HG03175 (cell line): ENCODE data around the gene CACNB4.

ENCODE experiments used
- ATAC-seq: cut with Tn5 transposase; IDR thresholded peaks from one replicate; pipeline ENCODE4 v1.9.1; 2021; ENCODE audit warnings: mild to moderate bottlenecking, moderate library complexity; ENCODE audit not compliant: unreplicated experiment

Gene CACNB4

DNA sequence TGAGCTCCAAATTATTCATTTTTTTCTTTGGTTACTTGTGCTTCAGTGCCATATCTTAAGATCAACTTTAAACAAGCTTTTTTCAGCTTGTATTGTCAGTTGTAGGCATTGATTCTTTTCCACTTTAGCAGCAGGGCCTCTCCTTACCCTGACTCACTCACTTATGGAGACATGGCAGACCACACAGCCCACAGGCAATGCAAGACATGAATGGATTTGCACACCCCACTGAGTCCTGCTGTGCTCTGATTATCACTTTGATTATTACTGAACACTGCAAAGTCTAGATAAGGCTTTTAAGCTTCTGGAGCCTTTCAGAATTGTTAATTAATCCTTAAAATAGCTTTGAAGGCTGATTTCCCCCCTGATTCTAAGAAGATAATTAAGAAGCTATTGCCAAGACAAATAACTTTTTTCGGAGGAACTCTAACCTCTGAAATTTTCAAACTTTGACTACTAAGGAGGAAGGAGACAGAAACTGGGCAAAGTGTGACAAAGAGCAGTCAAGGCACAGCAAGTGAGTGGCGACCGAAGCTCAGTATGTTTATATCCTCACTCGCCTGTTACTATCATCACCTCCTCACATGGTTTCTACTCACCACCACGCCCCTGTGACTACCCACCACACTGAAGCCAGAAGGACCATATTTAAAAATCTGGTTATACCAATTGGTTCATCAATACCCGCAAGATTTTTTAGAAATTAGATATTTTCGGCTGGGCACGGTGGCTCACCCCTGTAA is 43.3 kb downstream of the CACNB4 start:
- ATAC-seq = peak; percentile 49

DNA sequence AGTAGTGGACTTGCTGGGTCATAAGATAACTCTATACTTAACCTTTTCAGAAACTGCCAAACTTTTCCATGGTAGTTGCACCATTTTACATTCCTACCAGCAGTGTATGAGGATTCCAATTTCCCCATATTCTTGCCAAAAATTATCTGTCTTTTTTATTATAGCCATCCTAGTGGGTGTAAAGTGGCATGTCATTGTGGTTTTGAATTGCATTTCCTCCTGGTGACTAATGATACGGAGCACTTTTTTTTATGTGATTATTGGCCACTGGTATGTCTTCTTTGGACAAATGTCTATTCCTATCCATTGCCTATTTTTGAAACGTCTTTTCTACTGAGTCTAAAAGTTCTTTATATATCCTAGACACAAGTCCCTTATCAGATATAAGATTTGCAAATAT is 44.3 kb downstream of the CACNB4 start:
- no peak for ATAC-seq

DNA sequence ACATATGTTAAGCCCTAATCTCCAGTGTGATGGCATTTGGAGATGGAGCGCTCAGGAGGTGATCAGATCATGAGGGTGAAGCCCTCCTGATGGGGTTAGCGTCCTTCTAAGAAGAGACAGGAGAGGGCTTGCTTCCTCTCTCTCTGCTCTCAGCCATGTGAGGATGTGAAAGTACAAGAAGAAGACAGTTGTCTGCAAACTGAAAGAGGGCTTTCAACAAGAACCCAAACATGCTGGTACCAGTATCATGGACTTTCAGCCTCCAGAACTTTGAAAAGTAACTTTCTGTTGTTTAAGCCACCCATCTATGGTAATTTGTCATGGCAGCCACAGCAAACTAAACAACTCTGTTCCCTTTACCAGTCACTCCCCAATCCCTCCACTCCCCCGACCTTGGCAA is 47.4 kb downstream of the CACNB4 start:
- no peak for ATAC-seq

DNA sequence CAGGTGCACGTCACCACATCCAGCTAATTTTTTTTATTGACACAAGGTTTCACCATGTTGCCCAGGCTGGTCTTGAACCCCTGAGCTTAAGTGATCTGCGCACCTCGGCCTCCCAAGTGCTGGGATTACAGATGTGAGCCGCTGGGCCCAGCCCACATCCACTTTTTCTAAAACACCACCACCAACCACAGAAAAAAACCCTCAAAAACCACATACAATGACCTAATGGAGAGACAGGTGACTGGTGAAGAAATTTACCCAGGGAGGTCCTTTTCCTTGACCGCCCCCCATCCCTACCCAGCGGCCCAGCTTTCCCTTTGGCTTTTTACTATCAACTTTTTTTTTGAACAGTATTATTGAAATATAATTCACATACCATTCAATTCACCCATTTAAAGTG is 47.9 kb downstream of the CACNB4 start:
- ATAC-seq = no peak

DNA sequence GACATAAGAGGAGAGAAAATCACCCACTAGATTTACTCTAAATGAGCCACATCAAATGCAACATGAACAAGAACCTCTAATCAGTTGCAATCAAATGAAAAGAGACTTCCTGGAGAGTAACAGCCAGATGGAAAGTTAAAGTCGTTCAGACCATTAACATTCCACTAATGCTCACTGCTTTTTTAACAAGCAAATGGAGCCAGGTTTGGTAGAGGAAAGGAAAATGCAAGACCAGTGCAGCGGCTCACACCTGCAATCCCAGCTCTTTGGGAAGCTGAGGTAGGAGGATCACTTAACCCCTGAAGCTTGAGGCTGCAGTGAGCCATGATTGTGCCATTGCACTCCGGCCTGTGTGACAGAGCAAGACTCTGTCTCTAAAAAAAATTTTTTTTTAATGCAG is 48.5 kb downstream of the CACNB4 start:
- ATAC-seq = no peak

DNA sequence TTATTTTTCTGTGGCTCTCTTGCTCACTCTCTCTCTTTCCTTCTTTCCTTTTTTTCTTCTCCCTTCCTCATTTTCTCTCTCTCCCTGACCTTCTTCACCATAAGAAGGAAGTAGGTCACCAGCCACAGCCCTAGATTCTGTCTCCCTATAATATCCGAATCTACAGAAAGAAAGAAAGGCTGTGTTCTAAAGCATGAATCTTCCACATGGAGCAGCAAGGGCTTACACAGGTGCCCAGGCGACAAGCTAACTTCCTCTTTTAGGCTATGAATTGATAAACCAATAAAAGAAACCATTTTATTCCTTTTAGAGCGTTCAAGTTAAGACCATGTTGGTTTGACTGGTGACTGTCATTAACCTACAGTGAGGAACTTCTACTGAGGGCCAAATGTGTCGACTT is 49.3 kb downstream of the CACNB4 start:
- no peak for ATAC-seq

DNA sequence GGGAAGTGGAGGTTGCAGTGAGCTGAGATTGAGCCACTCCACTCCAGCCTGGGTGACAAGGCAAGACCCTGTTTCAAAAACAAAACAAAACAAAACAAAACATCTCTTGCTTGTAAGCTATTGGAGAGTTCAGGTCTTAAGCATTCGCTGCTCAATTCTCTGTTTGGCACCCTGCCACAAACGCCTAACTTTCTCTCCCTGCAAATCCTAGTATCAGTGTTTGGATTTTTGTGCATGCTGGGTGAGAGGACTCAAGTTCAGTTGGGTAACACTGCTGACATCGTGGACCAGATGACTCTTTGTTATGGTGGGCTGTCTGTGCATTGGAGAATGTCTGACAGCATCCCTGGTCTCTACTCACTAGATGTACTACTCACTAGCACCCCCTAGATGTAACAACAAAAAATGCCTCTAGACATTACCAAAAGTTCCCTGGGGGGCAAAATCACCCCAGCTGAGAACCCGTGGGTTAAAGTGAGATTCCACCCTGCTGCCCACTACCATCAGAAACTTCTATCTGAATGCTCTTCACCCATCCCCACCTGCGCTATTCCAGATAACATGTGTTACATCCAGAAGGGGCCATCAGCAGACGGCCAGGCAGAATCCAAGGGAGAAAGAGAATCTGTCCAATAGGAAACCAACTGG is 50.9 kb downstream of the CACNB4 start:
- no peak for ATAC-seq

DNA sequence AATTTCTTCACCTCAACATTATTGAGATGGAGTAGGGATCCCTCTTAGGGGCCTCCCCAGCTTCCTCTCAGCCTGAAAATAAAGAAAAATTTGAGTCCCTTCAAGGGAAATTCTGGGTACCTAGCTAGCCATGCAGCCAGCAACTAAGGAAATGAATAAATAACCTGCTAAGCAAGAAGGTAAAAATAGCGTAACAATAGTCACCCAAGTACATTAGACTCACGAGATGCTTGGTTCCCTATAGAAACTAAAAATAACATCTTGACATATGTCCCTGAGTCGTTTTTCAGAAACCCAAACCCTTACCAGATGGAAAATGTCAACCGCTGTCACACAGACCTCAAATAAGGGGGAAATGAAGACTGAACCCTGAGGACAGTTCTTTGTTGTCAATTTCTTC is 51.9 kb downstream of the CACNB4 start:
- ATAC-seq = peak; percentile 72

DNA sequence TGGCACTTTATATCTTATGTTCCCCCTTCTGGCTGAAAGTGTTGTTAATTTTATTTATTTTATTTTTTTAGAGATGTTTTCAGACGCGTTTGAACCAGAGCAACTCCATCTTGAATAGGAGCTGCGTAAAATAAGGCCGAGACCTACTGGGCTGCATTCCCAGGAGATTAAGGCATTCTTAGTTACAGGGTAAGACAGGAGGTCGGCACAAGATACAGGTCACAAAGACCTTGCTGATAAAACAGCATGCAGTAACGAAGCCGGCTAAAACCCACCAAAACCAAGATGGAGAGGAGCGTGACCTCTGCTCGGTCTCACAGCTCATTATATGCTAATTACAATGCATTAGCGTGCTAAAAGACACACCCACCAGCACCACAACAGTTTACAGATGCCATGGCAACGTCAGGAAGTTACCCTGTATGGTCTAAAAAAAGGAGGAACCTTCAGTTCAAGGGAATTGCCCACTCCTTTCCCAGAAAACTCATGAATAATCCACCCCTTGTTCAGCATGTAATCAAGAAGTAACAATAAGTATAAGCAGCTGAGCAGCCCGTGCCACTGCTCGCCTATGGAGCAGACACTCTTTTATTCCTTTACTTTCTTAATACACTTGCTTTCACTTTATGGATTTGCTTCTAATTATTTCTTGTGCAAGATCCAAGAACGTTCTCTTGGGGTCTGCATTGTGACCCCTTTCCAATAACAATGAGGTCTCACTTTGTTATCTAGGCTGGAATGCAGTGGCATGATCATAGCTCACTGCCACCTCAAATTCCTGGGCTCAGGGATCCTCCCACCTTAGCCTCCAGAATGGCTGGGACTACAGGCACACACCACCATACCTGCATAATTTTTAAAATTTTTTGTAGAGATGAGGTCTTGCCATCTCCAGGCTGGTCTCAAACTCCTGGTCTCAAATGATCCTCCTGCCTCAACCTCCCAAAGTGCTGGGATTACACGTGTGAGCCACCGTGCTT is 55.9 kb downstream of the CACNB4 start:
- no peak for ATAC-seq

DNA sequence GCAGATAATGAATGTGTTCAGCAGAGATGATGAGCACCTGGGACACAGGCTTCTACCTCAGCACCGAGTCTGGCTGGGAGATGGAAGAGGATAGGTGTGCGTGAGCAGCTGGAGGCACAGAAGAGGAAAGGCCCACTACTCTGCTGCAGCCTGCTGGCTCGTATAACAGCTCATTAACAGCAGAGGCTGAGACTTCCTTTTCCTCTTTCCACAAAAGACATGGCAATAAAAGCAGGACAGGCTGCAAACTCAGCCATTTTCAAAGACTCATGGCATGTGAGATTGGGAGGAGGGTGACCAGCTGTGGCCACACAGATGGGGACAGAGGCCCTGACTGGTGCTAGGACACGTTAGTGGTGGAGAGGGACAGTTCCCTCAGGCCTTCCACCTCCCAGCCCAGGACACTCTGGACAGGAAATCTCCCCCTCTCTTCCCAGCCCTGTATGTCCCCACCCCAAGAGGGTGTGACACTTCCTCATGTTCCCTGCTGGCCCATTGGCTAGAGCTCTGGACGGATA is 60.3 kb downstream of the CACNB4 start:
- ATAC-seq = no peak

DNA sequence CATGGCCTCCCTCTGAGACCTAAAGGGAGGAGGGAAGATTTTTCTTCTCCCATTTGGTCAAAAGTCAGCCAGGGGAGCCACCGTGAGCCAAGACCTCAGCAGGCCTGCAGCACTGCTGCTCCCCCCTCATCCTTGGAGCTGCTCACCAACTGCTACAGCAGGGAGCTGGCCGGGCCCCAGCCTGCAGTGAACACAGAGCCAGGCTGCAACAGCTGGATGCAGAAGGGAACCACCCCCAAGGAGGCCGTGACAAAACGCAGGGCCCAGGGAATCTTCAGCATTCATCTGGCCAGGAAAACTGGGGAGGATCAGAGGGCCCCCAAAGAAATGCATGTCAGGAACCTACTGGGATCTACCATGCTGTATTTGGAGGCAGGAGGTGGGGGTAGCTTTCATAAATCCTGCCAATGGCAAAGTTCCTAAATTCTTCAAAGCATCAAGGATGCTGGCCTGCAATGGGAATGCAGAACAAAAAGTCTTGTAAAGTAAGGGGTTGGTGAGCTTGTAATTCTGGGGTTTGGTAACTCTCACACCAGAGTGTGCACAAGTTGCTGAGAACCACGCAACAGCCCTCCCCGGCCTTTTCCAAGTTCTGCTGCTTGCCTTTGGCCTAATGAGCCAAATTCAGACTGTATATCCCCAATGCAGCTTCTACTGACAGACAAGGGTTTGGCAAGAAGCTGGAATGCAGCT is 61.0 kb downstream of the CACNB4 start:
- ATAC-seq = no peak

DNA sequence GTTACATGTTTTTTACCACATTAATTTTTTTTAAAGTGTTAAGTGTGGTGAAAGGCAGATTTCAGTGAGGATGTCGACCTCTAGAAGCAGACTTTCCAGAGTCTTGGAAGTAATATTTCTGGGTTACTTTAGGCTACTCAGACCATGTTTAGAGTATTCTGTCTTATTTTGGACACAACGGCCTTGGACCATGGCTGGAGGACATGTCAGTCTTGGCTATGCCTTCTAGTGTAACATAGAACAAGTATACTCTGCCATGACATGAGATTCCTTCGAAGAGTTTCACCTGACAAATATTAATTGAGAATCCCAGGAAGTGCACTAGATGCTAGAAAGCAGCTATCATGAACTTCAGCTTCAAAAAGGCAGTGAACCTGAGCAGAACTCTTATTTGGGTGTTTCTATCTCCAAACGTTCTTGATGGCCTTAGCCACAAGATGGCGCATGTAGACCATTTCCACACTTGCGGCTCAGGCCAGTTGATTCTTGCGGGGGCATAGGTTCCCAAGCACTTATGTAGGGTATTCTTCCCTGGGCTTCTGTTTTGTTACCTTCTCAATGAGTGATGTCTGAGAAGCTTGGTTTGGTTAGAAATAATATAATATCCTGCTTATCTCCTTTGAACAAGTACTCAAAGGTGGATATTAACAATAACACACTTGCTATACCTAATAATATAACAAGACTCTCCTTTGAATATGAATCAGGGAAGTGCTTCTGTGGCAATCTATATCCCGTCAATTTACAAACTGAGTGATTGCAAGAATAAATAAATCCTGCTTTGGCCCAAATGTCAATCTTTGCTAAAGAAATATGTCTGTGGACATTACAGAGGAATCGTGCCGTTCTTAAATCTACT is 62.0 kb downstream of the CACNB4 start:
- ATAC-seq = peak; percentile 88

DNA sequence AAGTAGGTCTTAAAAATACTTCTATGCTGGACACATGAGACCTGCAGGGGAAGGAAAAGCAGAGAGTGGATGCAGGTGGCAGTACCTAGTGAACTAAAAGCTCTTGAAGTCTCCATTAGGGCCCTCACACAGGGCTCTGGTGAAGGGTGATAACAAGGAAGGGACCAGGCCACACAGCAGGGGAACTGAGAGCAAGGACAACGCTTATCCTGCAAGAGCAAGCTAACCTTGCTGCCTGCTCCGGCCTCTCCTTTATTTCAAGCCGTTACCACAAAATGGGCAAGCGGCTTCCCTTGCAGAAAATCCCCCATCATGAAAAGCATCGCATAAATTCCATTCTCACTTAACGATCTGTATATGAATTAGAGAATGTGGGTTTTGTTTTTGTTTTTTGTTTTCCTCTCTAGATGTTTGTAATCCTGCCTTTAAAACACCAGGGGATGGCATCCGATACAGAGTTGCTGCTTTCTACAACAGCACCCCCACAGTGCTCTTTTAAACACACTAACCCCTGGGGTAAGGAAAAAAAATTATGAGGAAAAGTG is 64.5 kb downstream of the CACNB4 start:
- ATAC-seq = no peak

DNA sequence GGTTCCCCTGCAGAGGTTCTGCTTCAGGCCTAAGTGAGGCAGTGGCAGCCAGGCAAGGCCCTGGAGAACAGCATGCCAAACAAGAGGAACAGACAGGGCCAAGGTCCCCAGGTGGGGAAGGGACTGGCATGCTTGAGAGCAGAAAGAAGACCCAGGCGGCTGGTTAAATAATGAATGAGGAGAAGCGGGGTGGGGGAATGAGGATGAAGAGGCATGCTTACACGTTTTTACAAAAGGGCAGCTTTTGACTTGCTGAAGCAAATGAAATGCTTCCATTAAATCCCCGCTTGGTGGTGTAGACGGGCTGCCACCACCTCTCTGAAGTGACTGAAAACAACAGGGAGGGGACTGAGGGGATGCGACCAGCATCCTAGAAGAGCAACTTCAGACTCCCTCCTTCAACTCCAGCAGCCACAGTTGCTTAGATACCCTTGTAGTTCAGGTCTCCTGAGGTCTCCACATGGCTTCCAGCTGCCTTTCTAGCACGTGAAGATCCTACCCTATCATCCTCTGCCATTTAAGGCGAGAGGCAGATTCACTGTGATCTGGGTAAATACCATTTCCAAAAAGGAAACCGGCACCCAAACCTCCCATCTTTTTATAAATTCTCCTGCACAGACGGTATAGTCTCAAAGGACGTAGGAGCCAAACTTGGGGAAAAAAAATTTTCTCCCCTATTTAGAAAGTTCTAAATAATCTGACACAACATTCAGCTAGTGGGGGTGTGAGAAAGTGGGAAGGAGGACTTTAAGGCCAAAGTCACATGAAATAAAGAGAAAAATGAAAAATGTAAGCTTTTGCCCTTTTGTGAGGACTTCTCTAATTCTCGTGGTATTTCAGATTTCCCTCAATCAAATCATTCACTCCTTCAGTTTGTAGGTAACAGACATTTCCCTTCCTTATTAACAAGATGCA is 65.6 kb downstream of the CACNB4 start:
- ATAC-seq = no peak

DNA sequence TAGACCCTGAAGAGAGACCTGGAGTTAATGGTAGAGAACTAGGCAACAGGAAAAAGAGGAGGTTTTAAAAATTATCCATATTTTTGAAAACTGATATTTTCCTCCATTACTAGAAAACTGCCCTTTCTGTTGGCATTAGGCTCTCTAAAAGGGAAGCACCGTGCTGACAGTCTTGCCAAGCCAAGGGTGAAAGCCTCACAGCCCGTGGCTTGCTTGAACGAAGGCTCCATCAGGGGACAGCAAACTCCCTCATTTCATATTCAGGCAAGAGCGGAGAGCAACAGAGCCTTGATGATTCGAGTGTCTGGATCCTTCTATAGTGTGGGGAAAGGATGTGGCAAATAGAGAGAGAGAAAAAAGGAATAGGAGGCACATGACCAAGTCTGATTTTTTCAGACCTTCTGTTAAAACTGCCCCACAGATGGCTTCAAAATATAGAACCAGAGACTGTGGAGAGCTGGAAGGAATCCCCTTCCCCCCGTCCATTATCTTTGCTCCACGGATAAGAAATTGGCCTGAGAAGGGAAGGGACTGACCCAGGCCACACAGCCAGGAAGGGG is 67.0 kb downstream of the CACNB4 start:
- no peak for ATAC-seq

DNA sequence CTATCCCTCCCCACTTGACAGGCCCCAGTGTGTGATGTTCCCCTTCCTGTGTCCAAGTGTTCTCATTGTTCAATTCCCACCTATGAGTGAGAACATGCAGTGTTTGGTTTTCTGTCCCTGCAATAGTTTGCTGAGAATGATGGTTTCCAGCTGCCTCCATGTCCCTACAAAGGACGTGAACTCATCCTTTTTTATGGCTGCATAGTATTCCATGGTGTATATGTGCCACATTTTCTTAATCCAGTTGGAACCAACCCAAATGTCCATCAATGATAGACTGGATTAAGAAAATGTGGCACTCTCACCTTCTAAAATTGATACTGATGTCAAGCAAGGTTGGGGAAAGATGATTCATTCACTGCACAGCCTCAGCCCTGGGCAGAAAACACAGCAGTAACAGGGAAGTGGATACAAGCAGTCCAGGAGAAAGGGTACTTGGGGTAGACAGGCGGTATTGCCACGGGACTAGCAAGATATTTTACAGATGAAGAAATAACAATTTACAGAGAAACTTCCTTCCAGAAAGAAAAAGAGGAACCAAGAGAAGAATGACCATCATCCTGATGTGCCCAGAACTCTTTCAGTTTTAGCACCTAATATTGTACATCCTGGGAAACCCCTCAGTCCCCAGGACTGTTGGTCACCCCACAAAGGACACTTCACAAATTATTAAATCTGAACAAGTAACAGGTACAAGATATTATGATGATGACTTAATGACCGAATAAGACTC is 68.1 kb downstream of the CACNB4 start:
- peak; percentile 56 for ATAC-seq

DNA sequence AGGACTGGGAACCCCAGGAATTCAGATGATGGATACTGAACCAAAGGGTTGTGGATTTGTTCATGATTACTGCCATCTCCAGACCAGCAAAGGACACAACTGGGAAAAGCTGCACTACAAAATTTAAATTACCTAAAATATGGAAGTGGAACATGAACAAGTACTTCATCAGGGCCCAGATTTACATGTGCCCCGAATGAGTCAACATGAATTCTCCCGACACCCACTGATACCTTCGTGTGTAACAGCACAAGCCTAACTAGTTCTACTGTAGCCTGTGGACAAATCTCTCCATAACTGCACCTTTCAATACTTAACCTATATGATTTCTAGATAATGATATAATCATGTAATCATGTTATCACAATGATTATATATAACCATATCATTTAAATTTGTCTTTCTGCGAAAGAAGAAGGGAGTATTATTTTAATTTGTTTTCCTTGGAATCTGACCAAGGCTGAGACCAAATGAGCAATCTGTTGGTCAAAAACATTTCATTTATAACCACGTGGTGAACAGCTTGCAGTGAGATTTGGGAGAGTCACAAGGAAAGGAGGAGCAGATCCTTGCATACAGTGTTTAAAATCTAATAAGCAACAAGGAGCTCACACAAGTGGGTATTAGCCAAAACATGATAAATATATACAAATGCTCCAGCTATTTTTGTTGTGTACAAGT is 70.5 kb downstream of the CACNB4 start:
- ATAC-seq = no peak
